Measurements from ENCODE around the gene SHROOM2. TPM values are rescaled to one million over a fixed set of nuclear protein-coding genes. Genes with fewer than 3 reads are reported as not detected.

SHROOM2 gene
- total RNA-seq, 1 experiment from 2014 or later = 14.1 TPM

DNA sequence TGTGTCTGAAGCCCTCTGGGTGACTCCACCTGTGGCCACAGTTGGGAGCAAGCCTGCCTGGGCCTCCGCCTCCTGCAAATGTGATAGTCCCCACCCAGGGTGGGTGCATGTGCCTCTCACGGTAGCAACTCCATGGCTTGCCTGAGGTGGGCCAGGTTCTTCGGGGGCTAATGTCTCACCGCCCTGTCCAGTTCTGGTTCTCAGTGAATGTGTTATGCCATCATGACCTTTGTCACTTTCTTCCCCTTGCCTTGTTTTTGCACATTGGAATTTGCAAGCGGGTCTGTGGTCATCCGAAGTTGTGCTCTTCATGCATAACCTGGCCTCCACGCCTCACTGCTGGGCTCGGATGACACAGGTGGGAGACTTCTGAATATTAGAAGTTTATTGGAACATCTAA lies 39.7 kb downstream of the SHROOM2 start:
- no peak for DNase-seq
- TF ChIP-seq, protein P1, sequence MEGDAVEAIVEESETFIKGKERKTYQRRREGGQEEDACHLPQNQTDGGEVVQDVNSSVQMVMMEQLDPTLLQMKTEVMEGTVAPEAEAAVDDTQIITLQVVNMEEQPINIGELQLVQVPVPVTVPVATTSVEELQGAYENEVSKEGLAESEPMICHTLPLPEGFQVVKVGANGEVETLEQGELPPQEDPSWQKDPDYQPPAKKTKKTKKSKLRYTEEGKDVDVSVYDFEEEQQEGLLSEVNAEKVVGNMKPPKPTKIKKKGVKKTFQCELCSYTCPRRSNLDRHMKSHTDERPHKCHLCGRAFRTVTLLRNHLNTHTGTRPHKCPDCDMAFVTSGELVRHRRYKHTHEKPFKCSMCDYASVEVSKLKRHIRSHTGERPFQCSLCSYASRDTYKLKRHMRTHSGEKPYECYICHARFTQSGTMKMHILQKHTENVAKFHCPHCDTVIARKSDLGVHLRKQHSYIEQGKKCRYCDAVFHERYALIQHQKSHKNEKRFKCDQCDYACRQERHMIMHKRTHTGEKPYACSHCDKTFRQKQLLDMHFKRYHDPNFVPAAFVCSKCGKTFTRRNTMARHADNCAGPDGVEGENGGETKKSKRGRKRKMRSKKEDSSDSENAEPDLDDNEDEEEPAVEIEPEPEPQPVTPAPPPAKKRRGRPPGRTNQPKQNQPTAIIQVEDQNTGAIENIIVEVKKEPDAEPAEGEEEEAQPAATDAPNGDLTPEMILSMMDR (IDR thresholded peaks at IDR 0.05; ENCODE audit: unreplicated experiment) = no peak
- no TSS peak for BruUV-seq (replicated peaks)
- intact Hi-C loops (cut with micrococcal nuclease; ENCODE audit: unreplicated experiment) = no loop called here
- Mint-ChIP-seq H3K4me1 (ENCODE audit: low read depth, unreplicated experiment) (no peaks in the 10 kb centered on the region), H3K4me3 (ENCODE audit: low read depth, unreplicated experiment) (no peak overlapping the region), H3K27me3 (ENCODE audit: unreplicated experiment) (no peaks in the 10 kb centered on the region), H3K27ac (ENCODE audit: unreplicated experiment) (no peak overlapping the region), H3K9me3 (ENCODE audit: low read depth, unreplicated experiment) (no peaks in the 10 kb centered on the region), H3K36me3 (ENCODE audit: insufficient read depth, unreplicated experiment) (no peaks in the 10 kb centered on the region)
- CTCF ChIA-PET = no interaction called here

DNA sequence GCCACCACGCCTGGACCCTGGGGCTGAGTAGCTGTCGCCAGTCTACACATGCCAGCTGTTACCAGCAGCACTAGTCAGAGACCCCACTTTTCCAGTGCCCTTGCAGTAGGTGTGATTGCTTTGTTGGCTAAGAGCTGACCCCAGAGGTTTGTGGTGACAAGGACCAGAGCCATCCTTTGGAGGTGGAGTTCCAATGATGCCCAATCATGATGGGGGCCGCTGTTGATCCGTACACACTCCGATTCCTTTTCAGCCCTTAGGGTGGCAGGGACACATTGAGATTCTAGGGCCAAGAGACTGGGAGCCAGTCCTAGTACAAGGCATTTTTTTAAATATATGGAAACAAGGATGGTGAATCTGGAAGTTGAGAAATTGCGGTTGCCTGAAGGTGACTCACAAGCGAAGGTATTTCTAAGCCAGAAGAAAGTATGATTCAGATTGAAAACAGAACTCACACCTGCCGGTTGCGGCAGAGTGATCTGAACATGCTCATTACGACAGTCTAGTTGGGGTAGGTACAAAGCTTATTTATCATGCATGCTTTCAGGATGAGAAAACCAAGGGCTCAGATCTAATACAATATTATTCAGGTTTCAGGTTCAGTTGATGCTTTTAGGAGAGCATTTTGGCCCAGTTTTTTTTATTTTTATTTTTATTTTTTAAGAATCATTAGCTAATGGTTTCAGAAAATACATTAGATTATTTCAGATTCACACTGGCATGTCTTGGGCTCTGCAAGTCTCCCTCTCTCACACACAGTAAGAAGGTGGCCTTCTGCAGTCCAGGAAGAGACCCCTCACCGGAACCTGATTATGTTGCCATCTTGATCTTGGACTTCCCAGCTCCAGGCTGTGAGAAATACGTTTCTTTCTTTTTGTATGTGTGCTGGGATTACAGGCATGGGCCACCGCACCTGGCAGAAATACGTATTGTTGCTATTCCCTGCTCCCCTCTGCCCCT lies 43.4 kb downstream of the SHROOM2 start:
- peak; percentile 50 for DNase-seq
- intact Hi-C loops (cut with micrococcal nuclease; ENCODE audit: unreplicated experiment) = no loop called here

DNA sequence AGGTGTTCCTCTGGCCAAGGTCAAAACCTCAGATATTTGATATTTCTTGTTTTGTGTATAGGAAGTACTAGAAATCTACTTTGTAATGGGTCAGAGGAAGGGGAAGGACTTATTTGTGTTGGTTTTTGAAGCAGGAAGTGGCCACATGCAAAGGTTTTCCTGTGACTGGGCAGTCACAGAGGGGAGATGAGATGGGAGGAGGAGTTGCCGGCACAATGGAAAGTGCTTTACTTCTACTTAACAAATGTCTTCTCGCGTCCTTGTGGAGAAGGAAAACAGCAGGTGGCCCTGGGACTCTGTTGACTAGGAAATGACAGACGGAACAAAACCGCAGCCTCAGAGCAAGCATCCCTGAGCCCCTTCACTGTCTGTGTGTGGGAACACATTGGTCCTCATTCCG lies 46.6 kb downstream of the SHROOM2 start:
- H3K27ac Mint-ChIP-seq (ENCODE audit: unreplicated experiment) = no peak overlapping the region

More for the DNA sequence above, 43.4 kb downstream of the SHROOM2 start:
- H3K27ac Mint-ChIP-seq (ENCODE audit: unreplicated experiment) = peak overlapping the region; percentile 52
- no peaks in the 10 kb centered on the region for H3K27me3 Mint-ChIP-seq (ENCODE audit: unreplicated experiment)
- TF ChIP-seq, protein P1 (IDR thresholded peaks at IDR 0.05; ENCODE audit: unreplicated experiment) = no peak
- TSS peak; percentile 70 for BruUV-seq (replicated peaks)
- H3K9me3 Mint-ChIP-seq (ENCODE audit: low read depth, unreplicated experiment) = no peaks in the 10 kb centered on the region
- no peaks in the 10 kb centered on the region for H3K4me1 Mint-ChIP-seq (ENCODE audit: low read depth, unreplicated experiment)
- CTCF ChIA-PET = interaction anchor here (0.6 kb wide), 2 partner anchors 27 to 709 kb away, joined by 3 to 5 read pairs; no protein-coding TSS in a partner anchor
- no peaks in the 10 kb centered on the region for H3K36me3 Mint-ChIP-seq (ENCODE audit: insufficient read depth, unreplicated experiment)
- no peak overlapping the region for H3K4me3 Mint-ChIP-seq (ENCODE audit: low read depth, unreplicated experiment)

DNA sequence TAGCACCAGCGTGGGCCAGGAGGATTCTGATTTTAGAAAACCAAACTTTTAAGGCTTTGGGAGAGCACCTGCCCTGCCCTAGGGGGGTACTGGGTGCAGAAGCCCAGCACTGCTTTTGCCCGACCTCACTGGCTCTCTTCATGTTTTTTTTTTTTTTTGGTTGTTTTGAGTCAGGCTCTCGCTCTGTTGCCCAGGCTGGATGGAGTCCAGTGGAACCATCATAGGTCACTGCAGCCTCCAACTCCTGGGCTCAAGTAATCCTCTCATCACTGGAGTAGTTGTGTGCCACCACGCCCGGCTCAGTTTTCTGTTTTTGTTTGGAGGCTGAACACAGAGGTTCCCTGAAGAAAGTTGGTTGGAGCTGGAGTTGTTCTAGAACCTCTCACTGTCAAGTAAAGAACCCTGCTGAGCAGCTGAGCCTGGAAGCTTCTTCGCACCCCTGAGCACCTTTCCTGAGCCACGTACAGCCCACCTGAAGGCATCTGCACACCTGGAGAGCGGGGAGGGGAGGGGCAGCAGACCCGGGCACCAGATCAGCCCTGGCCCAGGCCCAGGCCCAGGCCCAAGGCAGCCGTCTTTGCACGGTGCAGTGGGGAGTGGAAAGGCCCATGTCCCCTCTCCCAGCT lies 49.5 kb downstream of the SHROOM2 start:
- intact Hi-C loops (cut with micrococcal nuclease; ENCODE audit: unreplicated experiment) = no loop called here
- TF ChIP-seq, protein P1 (IDR thresholded peaks at IDR 0.05; ENCODE audit: unreplicated experiment) = no peak
- DNase-seq = no peak
- Mint-ChIP-seq H3K4me3 (ENCODE audit: low read depth, unreplicated experiment) (no peak overlapping the region), H3K4me1 (ENCODE audit: low read depth, unreplicated experiment) (no peaks in the 10 kb centered on the region), H3K27ac (ENCODE audit: unreplicated experiment) (no peak overlapping the region), H3K9me3 (ENCODE audit: low read depth, unreplicated experiment) (no peaks in the 10 kb centered on the region), H3K36me3 (ENCODE audit: insufficient read depth, unreplicated experiment) (no peaks in the 10 kb centered on the region), H3K27me3 (ENCODE audit: unreplicated experiment) (no peaks in the 10 kb centered on the region)
- BruUV-seq (replicated peaks) = no TSS peak
- CTCF ChIA-PET = no interaction called here

More for the DNA sequence above, 46.6 kb downstream of the SHROOM2 start:
- Mint-ChIP-seq H3K27me3 (ENCODE audit: unreplicated experiment) (no peaks in the 10 kb centered on the region), H3K4me3 (ENCODE audit: low read depth, unreplicated experiment) (no peak overlapping the region), H3K36me3 (ENCODE audit: insufficient read depth, unreplicated experiment) (no peaks in the 10 kb centered on the region), H3K4me1 (ENCODE audit: low read depth, unreplicated experiment) (no peaks in the 10 kb centered on the region), H3K9me3 (ENCODE audit: low read depth, unreplicated experiment) (no peaks in the 10 kb centered on the region)
- no TSS peak for BruUV-seq (replicated peaks)
- intact Hi-C loops (cut with micrococcal nuclease; ENCODE audit: unreplicated experiment) = no loop called here
- TF ChIP-seq, protein P1 (IDR thresholded peaks at IDR 0.05; ENCODE audit: unreplicated experiment) = no peak
- CTCF ChIA-PET = no interaction called here
- no peak for DNase-seq
